NCI-H2029 (cell line): ENCODE measurements around the gene LMOD2.

Source experiments
- DNase-seq: peaks from one replicate; lab custom pipeline; 2025; lab: John Stamatoyannopoulos, UW

The LMOD2 gene

DNA sequence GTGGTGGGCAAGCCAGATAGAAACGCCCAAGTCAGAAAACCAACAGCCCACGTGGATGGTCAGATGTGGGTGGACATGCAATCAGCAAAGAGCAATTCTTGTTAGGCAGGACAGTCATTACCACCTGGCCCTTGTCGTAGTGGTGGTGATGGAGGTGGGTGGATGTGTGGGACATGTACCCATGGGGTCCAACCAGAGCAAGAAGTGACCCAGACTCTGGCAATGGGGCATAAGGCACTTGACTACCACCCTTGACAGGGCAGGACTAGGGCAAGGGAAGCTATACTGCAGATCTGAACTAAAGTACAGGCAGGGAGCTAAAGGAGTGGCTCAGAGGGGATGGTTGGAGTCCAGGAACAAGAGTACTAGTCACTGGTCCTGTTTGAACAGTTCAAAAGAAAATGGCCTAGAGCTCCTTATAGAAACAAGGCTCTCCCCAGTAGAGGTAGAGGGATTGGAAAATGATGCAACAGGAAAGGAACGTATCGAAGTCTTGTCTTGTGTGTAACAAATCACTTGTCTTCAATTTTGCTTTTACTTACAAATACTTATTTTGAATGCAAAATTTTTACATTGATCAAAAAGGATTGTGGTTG is 17.6 kb downstream of the LMOD2 start:
- DNase-seq: no peak

DNA sequence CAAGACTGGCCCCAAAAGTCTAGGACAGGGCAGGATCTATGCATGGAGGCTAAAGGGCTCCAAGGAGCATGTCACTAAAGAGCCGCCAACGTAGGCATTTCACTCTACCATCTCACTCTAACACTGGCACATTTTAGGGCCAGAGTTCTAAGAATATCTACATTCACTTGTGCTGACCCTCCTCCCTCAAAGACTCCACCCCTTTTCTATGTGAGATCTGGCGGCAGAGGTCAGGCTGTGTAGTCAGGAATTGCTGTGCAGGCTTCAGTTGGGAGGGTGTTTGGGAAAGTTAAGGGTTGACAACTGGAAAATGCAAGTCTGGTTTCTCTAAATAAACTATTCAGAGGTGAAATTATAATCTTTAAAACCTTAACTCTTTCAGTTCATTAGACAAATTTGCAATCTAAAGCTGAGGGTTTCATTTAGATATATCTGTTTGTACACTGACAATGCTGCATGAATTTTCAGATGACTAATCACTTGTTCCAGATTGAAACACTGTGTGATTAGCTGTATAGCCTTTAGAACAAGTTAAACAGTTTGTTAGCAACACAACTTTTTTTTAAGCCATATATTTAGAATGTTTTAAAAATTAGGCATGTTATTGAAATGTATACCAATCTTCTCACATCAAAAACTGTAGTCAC is 18.2 kb downstream of the LMOD2 start:
- DNase-seq: no peak

DNA sequence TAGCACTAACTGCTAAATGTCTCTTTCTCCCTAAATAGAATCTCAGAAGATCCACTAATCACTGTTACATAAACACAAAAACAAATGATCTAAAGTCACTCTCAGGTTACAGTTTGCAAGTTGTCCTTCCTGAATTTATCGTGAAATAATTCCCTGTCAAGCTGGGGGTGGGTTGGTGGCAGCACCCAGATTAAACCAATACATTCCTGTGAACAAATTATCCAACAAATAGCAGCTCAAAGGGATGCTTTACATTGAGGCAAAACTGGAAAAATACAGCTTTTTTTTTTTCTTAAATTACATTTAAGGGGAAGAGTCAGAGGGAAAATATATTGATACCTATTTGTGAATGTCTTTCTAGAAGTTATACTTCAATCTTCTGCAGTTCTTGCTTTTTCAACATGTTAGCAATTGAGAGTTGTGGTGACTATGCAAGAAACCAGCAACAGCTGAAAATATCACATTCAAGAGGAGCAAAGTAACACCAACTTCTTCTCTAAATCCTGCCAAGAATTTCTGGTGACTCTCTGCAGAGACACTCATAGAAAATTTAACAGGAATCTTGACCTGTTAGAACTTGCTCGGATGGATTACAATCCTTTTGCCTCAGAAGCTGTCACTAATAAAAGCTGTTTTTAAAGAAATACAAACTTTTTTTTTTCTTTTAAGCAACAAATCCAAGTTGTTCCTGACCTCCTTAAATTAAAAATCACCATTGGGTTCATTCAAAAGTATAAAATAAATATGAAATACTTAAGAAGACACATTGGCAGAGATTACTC is 18.9 kb downstream of the LMOD2 start:
- DNase-seq: no peak

DNA sequence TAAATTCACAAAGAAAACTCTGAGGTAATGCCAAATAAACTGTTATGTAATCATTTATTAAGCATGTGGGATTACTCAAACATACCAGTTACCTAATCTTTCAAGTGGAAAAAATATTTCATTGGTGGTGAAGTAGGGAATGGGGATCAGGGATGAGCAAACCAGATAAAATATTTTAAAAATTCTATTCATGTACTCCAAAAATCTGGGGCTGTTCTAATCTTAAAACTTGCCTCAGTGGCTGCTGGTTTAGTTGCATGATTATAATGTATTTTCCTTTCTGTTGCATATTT is 19.5 kb downstream of the LMOD2 start:
- DNase-seq: no peak

DNA sequence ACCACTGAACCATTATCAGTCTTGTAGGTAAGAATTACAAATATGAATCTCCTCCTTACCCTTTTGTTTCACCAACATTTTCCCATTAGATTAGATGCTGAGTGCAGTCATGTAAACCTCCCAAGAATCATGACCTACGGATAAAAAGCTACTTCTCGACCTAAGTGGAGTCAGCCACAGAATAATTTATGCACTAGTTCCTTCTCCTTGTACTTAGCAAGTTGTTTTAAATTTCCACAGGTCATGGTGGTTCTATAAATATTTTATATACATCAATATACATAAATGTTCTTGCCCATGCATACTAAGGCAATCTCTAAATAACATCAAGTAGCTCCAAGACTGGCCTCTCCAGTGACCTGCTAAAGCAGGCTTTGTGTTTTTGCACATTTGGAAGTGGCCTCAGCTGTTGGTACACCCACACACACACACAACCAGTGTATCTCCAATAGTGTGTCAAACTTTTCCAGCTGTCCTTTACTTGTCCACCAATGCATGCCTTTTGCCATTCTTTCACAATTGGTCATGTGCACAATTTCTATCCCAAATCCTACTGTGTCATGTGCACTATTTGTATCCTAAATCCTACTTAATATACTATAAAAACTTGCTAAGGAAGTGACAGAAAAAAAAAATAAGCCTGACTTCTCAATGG is 21.5 kb downstream of the LMOD2 start:
- no peak for DNase-seq

DNA sequence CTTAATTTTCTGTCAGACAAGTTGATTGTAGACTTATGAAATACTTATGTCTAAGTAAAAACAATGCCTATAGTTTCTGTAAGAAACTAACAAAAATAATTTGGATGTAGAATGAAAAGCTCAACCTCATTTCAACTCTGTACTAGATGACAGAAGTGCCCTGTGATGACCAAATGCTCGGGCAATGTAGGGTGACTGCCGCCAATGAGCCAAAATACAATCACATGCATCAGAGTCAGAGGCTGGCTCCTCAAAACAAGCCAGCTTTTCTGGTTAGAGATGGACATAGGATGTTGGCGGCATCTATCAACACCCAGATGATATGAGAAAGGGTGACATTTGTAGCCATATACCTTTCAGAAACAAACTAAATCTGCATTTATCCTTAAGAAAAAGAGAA is 23.9 kb downstream of the LMOD2 start:
- no peak for DNase-seq

DNA sequence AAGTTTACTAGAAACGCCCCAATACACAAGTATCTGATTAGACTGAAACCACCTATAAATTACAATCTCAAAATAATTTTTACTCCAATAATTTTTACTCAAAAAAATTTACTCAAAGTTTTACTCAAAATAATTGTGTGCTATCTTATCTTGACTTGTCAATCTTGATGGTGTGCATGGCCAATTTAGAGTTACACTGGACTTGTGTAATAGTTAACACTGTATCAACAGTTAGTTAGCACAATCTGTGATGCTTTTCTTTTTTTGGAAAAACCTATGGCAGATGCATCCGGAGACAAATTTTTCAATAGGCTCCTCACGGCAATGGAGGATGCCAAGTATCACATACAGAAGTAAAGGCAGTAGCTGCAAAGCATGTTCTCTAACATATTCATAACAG is 24.9 kb downstream of the LMOD2 start:
- DNase-seq: no peak

DNA sequence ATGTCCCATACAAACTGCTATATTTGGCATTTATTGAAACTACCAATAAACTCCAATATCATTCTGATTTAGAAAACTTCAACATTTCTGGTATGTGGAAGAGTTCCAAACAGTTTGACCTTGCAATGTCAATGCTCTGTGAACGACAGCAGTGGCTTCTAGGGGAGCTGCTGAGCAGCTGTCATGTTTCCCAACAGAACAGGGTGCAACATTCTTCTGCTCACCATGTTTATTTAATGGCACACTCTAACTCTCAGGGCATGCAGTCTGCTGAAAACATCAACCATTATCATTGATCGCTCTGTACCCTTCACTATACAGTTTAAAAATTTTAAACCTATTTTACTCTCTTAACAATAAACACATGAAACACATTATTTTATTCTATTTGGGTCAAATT is 25.9 kb downstream of the LMOD2 start:
- no peak for DNase-seq

DNA sequence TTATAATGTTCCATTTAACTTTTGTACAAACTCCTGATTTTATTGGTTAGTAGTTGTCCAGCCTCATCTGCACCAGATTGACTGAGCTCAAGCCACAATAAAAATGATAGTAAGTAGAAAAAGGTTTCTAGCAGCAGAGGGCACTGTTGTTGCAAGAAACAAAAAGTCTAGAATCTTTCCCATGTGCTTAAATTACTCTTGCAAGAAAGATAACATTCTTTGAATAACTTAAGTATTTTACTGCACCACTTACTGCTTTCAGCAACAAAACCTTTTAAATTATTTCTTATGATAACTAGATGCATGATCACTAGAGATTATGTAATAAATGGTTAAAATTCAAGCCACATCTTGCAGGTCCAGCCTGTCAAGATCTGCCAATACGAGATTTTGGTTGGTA is 27.0 kb downstream of the LMOD2 start:
- DNase-seq: peak; percentile 32

DNA sequence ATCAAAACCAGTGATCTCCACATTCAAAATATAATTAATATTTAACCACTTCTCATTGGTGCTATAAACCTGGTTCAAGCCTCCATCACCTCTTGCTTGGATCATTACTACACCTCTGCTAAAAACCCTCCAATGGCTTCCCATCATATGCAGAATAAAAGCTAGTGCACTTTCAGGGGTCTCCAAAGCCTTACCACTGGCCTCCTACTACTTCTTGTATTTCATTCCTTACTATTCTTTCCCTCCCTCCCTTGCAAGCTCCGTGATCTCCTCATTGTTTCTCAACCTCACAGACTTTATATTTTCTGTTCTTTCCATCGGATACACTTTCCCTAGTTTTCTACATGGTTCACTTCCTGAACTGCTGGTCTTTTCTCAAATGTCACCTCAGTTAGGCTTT is 31.5 kb downstream of the LMOD2 start:
- DNase-seq: no peak

DNA sequence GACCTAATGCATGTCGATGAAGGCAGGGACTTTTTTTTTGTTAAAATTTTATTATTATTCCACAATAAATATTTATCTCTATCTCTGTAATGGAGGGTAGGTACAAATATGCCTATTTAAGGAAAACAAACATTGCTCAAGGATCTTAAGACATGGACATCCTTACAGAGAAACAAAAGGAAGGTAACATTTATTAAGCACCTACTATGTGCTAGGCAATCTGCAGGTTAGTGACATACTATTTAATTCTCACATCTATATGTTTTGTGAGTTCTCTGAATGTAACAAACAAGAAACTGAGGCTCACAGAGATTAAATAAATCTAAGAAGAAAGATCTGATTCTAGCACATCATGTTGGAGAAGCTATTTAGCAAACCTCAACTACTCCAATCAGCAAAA is 32.1 kb downstream of the LMOD2 start:
- no peak for DNase-seq

DNA sequence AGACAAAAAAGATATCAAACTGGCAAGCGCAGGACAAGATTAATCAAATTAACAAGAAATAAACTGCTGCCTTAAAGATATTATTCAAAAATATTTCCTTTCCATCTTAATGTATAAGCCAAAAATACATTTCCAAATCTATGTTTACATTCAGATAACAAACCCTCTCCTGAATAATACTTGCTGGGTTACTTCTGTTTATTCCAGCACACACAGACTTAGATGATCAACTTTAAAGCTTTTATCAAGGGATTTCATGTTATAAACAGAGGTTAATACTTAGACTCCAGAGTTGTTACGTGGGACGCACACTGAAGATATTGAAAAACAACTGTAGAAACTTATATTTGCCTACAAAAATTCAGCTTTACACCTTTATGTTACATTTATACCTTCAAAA is 33.6 kb downstream of the LMOD2 start:
- DNase-seq: no peak

DNA sequence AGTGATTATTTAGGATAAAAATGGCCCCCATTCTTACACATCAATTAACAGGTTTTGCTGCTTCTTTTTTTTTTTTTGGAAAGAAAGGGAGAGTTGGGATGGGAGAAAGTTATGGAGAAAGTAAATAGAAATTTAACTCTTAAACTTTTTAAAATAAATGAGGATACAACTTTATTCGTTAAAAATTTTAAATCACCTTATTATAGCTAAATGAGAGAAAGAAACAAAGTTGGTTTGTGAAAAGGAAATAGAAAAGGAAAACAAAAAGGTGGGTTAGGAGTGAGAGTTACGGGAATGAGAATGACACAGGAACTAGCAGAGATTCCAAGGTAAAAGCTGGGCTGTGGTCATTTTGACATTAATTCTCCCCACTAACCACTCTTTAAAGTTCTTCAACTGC is 34.9 kb downstream of the LMOD2 start:
- DNase-seq: no peak

DNA sequence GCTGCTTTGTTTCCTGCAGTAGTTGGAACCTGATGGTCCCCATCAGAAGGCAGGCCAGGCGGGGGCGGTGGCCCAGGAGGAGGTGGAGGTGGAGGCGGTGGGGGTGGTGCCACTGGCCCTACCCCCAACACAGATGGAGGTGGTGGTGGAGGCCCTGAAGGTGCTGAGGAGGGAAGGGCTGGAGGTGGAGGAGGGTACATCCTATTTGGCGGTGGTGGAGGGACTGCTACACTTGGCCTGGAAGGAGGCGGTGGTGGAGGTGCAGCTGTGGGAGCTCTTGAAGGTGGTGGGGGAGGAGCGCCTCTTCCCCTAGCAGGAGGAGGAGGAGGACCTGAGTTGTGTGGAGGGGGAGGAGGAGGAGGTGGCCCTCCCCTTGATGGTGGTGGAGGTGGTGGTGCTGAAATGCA is 36.8 kb downstream of the LMOD2 start:
- DNase-seq: no peak

DNA sequence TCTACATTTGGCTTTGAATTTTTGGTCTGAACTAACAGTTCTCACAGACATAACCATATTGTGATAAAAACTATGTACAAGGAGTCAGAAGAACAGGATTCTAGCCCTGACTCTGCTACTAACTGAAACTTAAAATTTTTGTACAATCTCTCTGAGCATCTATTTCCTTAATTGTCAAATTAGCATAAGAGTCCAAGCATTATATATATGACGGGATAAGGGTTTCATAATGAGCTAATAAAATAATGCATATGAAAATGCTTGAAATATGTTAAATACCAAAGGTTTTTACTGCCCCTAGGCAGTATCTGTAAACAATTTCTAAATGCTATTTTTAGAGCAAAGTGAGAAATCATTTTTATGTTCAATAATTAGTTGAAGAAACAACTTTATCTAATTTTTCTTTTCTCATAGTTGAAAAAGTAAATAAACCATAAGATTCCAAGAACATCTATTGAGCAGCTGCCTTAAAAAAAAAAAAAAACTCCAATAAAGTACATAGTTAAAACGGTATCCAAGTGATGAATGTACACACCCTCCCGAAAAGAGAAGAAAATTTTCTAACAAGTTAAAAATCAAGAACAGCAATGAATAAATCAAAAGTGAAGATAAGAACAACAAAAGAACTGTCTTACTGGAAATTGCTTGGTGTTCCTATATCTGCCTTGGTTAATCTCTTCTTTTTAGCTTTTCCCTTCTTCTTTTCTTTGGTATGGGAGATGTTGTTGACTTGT is 40.4 kb downstream of the LMOD2 start:
- no peak for DNase-seq

DNA sequence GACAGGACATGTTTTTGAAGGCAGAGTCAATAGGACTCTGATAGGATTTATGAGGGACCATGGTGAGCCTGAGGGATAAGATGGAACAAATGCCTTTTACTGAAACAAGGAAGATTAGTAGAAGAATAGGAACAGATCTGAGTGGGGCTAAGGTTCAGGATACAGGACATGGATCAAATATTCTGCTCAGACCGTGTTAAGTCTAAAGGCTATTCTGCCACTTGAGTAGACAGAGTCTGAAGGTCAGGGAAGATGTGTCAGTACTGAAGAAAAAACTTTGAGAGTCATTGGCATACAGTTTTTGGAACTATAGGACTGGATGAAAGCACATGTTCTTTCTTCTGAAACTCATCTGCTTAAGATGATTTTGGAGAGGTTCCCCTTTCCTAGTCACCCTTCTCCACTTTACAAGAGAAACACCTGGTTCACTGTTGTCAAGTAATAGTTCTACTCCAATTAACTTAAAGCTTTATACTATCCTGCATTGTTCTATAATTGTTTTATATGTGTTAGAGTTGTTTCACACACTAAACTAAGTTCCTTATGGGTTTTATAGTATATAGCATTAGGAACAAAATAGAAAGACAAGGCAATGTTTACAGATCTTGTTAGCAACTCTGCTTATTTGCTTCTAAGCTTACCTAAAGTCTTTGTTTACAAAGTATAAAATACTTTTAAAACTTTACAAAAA is 49.7 kb downstream of the LMOD2 start:
- no peak for DNase-seq

DNA sequence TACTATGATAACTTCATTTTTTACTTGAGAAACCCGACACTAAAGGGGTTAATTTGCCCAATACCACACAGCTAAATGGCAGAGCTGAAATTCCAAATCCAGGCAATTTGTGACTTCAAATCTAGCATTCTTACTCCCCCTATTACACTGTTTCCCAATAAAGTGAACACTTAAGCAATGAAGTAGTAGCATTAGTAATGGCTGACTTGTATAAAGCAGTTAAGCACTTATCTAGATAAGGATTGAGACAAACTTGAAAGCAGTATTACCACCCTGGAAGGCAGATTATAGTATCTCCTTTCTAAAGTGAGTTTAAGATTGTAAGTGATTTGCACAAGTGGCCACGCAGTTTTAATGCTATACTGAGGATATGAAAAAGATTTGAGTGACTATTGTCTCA is 53.9 kb downstream of the LMOD2 start:
- DNase-seq: no peak

DNA sequence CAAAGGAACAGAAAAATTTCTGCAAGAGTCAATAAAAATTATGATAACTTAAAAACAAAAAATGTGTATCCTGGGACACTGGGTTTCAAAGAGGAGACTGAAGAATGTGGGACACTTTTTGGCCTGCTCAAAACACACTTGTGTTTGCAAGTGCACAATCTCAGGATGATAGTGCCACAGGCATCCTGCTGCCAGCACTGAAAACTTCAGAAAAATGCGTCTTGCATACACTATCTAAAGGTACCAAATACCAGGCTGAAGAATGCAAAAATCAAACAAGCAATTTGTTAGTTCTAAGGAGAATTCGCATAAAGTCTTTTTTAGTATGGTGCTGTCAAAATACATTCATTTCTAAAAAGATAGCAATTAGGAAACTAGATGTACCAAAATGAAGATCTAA is 55.0 kb downstream of the LMOD2 start:
- DNase-seq: no peak

DNA sequence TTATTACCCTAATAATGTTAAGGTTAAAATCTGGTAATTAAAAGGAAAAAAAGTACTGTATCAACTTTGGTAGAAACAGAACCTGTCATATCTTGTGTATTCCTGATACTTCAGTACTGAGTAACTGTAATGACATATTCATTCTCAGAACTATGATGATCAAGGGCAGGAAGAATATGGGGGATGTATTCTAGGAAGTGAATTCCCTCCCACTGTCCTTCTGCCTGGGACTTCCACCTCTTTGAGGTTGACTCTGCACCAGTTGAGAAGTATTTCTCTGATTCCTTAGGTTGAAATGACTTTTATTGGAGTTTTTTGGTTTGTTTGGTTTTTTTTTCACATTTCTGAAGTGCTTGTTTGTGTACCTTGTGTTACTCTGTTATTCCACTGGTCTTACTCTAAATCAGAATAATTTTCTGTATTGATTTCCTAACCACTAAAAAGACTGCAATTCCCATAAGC is 56.2 kb downstream of the LMOD2 start:
- DNase-seq: no peak

DNA sequence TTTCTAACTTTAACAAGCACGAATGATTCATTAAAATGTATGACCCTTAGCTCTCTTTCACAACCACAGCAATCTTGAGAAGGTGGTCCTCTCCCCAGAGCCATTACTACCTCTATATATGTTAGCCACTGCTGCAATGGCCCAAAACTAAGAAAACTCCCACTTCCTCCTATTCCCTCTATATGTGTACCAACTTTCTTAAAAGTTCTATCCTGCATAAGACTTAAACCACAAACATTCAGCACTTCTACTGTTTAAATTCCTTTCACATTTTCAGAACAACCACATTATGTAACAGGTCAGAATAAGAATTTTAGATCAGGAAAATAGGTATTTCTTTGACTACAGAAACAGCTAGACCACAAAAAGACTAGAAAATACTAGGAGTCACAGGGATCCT is 57.0 kb downstream of the LMOD2 start:
- DNase-seq: no peak
